ENCODE results near the gene HEATR5B. TPM values are rescaled to one million over a fixed set of nuclear protein-coding genes. Genes with fewer than 3 reads are reported as not detected.
"Not testable (repeated sequence)": the region's sequence is repeated elsewhere in the genome, so short reads cannot be mapped to it uniquely, and the experiment has no call there.

The HEATR5B gene
- total and polyA plus RNA-seq, 2 of the 8 experiments (the other 6 are each of a cell fraction or from before 2014, with no cell fraction given), result 7.0 to 12.6 TPM

DNA sequence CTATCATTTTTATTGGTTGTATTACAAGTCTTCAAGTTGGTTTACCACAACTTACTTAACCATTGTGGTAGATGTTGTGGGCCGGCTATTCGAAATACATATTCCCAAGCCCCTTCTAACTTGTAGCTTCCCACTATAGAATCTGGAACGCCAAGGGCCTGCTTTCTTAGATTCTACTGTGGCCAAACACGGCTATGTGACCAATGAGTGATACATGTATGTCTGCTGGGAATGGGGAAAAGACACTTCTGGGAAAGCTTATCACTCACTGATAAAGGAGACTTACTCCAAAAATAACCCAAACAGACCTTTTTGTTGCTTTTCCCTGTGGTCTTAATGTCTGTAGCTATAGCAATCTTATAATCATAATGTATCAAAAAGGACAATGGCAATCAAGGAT is 142.3 kb downstream of the HEATR5B start:
- H4K91ac ChIP-seq (replicated peaks; ENCODE audit: insufficient read length, low read length), result no peak overlapping the region
- DNase-seq (ENCODE audit: low read depth in 1 of 2, low spot score in 2 of 2), result no peak
- no peak overlapping the region for H3K18ac ChIP-seq (ENCODE audit: extremely low read depth, low read length)
- no peak overlapping the region for H2BK120ac ChIP-seq (replicated peaks; ENCODE audit: low read depth, low read length)
- H3K9ac ChIP-seq (replicated peaks in 1 of 4; ENCODE audit: extremely low read depth in 1 of 4, low read depth in 3 of 4, low read length in 3 of 4), result no peak overlapping the region
- no peak for FAIRE-seq
- no peak overlapping the region for H3K4ac ChIP-seq (replicated peaks; ENCODE audit: insufficient read length, low read depth, low read length)
- no peaks in the 10 kb centered on the region for H3K4me1 ChIP-seq (replicated peaks in 1 of 4; ENCODE audit: control insufficient read depth in 3 of 4, insufficient read depth in 4 of 4, low read length in 3 of 4)
- H3K23me2 ChIP-seq (ENCODE audit: low read depth, low read length), result no peaks in the 10 kb centered on the region
- no peak overlapping the region for H4K5ac ChIP-seq (ENCODE audit: insufficient read length, low read depth, low read length)
- H2BK12ac ChIP-seq (ENCODE audit: low read depth, low read length), result no peak overlapping the region
- no peaks in the 10 kb centered on the region for H3K27me3 ChIP-seq (replicated peaks in 1 of 4; ENCODE audit: control insufficient read depth in 3 of 4, extremely low read depth in 1 of 4, insufficient read depth in 3 of 4, low read length in 3 of 4)
- H3K27ac ChIP-seq (ENCODE audit: low read depth, low read length), result no peak overlapping the region
- POLR2A ChIA-PET (ENCODE audit: partially characterized antibody), result no interaction called here
- no peak for TF ChIP-seq TAF7 (optimal IDR thresholded peaks at IDR 0.05; ENCODE audit: borderline replicate concordance, low read depth, low read length)
- no peak overlapping the region for H2BK5ac ChIP-seq (ENCODE audit: low read depth, low read length)
- H3K4me2 ChIP-seq (ENCODE audit: insufficient read depth in 1 of 2, low read depth in 2 of 2, low read length in 2 of 2), result no peak overlapping the region
- H2AFZ ChIP-seq (ENCODE audit: low read length), result no peak overlapping the region
- H3K79me1 ChIP-seq (ENCODE audit: low read depth, low read length), result no peaks in the 10 kb centered on the region
- no peak overlapping the region for H2BK15ac ChIP-seq (ENCODE audit: low read length)
- H3K36me3 ChIP-seq (ENCODE audit: control insufficient read depth in 2 of 4, insufficient read depth in 4 of 4, low read length in 3 of 4), result no peaks in the 10 kb centered on the region
- no peak overlapping the region for H3K56ac ChIP-seq (replicated peaks; ENCODE audit: insufficient read length, low read depth, low read length)
- no peak overlapping the region for H3K23ac ChIP-seq (ENCODE audit: insufficient read length)
- no peaks in the 10 kb centered on the region for H4K20me1 ChIP-seq (replicated peaks in 1 of 2; ENCODE audit: control insufficient read depth in 1 of 2, insufficient read depth in 2 of 2, low read length in 2 of 2)
- CTCF ChIA-PET (ENCODE audit: partially characterized antibody), result interaction anchor here (1.3 kb wide), 1 partner anchor 26 kb away, joined by 3 read pairs; no protein-coding TSS in a partner anchor
- H2AK5ac ChIP-seq (ENCODE audit: low read depth, low read length), result no peak overlapping the region
- no peak overlapping the region for H4K8ac ChIP-seq (ENCODE audit: extremely low read depth, insufficient read depth, low read length)
- H2BK20ac ChIP-seq (ENCODE audit: low read length), result no peak overlapping the region
- peaks cover 0 to 33% of the 10 kb centered on the region in 2 experiments; a peak in 3 of 4 replicates for H3K79me2 ChIP-seq (ENCODE audit: control insufficient read depth in 1 of 2, insufficient read depth in 2 of 2, low read length in 2 of 2)
- H3K4me3 ChIP-seq (ENCODE audit: extremely low read depth in 1 of 4, insufficient read depth in 2 of 4, low read depth in 3 of 4, low read length in 4 of 4), result no peak overlapping the region
- H3K9me3 ChIP-seq (ENCODE audit: insufficient read depth in 2 of 2, low read depth in 1 of 2, low read length in 1 of 2), result no peaks in the 10 kb centered on the region
- H3K14ac ChIP-seq (ENCODE audit: insufficient read length), result no peak overlapping the region
- WGBS, 2 experiments (ENCODE audit: extremely low coverage in 1 of 2, insufficient coverage in 1 of 2, insufficient read length in 1 of 2, insufficient replicate concordance in 2 of 2, low coverage in 1 of 2, low lambda C conversion rate in 2 of 2, missing lambda C conversion rate in 1 of 2), result 90% methylated on average over 4 of the region's 4 CpGs; no CpG with 5 or more reads in 1 of the 2 experiments

DNA sequence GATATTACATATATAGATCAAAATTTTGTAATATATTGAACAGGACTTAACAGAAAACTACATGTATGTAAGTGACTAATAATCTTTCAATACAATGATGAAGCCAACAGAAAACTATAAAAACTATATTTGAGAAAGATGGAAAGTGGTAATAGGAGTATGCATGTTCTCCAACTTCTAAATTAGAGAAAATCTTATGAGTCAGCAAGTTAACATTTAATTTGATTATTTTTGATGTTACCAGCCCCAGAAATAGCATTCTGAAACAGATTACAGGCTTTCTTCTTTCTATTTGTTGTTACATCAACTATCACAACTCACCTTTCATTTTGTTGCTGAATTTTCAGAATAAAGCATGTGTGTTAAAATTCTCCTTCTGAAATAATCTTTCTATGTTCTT is 147.6 kb downstream of the HEATR5B start:
- H2BK12ac ChIP-seq (ENCODE audit: low read depth, low read length); H2BK20ac ChIP-seq (ENCODE audit: low read length); H3K36me3 ChIP-seq (ENCODE audit: control insufficient read depth in 2 of 4, insufficient read depth in 4 of 4, low read length in 3 of 4); CTCF ChIA-PET (ENCODE audit: partially characterized antibody); H3K9me3 ChIP-seq (ENCODE audit: insufficient read depth in 2 of 2, low read depth in 1 of 2, low read length in 1 of 2); H3K4me3 ChIP-seq (ENCODE audit: extremely low read depth in 1 of 4, insufficient read depth in 2 of 4, low read depth in 3 of 4, low read length in 4 of 4); H3K27me3 ChIP-seq (replicated peaks in 1 of 4; ENCODE audit: control insufficient read depth in 3 of 4, extremely low read depth in 1 of 4, insufficient read depth in 3 of 4, low read length in 3 of 4); H3K4me1 ChIP-seq (replicated peaks in 1 of 4; ENCODE audit: control insufficient read depth in 3 of 4, insufficient read depth in 4 of 4, low read length in 3 of 4); H2AFZ ChIP-seq (ENCODE audit: low read length); H3K18ac ChIP-seq (ENCODE audit: extremely low read depth, low read length); DNase-seq (ENCODE audit: low read depth in 1 of 2, low spot score in 2 of 2); H4K20me1 ChIP-seq (replicated peaks in 1 of 2; ENCODE audit: control insufficient read depth in 1 of 2, insufficient read depth in 2 of 2, low read length in 2 of 2); H2AK5ac ChIP-seq (ENCODE audit: low read depth, low read length); H4K8ac ChIP-seq (ENCODE audit: extremely low read depth, insufficient read depth, low read length); H3K4ac ChIP-seq (replicated peaks; ENCODE audit: insufficient read length, low read depth, low read length); H4K5ac ChIP-seq (ENCODE audit: insufficient read length, low read depth, low read length); H3K79me1 ChIP-seq (ENCODE audit: low read depth, low read length); H3K27ac ChIP-seq (ENCODE audit: low read depth, low read length); H3K23me2 ChIP-seq (ENCODE audit: low read depth, low read length); H3K9ac ChIP-seq (replicated peaks in 1 of 4; ENCODE audit: extremely low read depth in 1 of 4, low read depth in 3 of 4, low read length in 3 of 4); H2BK120ac ChIP-seq (replicated peaks; ENCODE audit: low read depth, low read length); H2BK15ac ChIP-seq (ENCODE audit: low read length); H2BK5ac ChIP-seq (ENCODE audit: low read depth, low read length); H3K56ac ChIP-seq (replicated peaks; ENCODE audit: insufficient read length, low read depth, low read length); FAIRE-seq; H3K14ac ChIP-seq (ENCODE audit: insufficient read length); H3K4me2 ChIP-seq (ENCODE audit: insufficient read depth in 1 of 2, low read depth in 2 of 2, low read length in 2 of 2); H3K23ac ChIP-seq (ENCODE audit: insufficient read length); H4K91ac ChIP-seq (replicated peaks; ENCODE audit: insufficient read length, low read length): not testable (repeated sequence)
- POLR2A ChIA-PET (ENCODE audit: partially characterized antibody), result interaction anchor here (0.8 kb wide), 1 partner anchor 9 kb away, joined by 3 read pairs; no protein-coding TSS in a partner anchor
- peaks cover 2 to 30% of the 10 kb centered on the region in 2 experiments; a peak in 2 of 4 replicates for H3K79me2 ChIP-seq (ENCODE audit: control insufficient read depth in 1 of 2, insufficient read depth in 2 of 2, low read length in 2 of 2)

All from H1 (cell line).